ENCODE data around the gene SEMA6D.

The SEMA6D gene

DNA sequence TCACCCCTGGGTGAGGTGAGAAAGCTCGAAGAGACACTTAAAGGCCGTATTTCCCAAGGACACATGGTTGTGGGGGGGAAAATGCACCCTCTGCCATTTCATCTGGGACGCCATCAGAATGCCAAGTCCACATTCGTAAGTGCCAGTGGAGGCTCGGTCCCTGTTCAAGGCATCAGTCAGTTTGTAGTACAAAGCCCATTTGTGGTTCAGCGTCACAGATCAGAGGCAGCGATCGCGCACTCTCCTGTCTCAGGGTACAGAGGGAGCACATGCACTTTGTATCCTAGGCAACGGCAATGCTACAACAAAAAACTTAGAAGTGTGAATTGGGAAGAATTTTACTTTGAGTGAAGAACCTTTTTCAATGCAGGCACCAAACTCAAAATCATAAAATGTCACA lies 27.2 kb downstream of the SEMA6D start:
- no peak for DNase-seq

GRCh38 chr15:47744973-47745372 lies 27.7 kb downstream of the SEMA6D start:
- no peak for DNase-seq

DNA sequence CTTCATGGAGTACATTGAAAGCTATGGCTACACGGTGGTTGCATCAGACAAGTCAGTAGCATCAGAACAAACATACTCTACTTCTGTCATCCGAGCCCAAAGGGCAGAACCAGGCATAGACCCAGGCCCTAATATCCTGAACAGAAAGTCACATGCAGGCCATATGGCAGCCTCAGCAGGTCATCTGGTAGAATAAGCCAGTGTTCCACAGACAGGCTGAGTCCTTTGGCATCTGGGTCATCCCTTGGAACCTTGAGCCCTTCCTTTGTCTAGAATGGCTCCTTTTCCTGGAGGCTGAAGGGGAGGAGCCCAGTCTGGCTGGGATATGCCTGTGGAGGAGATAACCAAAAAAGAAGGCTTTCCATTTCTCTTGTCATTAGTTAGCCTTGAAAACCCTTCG lies 29.2 kb downstream of the SEMA6D start:
- no peak for DNase-seq

DNA sequence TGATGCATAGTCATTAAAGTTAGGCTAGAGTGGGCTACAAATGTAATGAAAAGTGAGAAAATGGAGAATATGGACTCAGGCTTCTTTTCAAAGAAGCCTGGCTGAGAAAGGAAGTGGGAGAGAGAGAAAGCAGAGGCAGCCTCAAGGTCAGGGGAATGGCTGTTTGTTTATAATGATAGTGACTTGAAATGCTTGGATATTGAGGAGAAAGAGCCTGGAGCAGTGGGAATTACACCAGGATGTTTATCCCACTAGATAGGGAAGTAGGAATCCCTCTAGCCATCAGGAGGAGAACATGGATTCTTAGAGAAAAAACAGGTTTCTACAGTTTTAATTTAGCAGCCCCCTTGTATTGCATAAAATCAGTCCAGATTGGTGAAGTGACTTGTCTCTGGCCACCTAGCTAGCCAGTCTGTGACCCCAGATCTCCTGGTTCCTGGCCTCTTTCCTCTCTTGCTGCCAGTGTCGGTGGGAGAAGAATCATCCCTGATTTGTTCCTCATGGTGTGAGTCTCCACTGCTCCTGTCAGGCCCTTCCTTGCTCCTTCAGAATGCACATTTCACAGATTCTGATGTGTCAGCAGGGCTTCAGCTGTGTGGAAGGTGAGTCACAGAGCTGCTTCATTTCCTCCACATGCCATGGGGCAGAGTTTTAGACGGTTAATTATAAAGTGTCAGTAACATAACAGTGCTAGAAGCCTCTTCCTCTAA lies 32.9 kb downstream of the SEMA6D start:
- no peak for DNase-seq

GRCh38 chr15:47750740-47751262 lies 33.5 kb downstream of the SEMA6D start:
- DNase-seq: no peak

DNA sequence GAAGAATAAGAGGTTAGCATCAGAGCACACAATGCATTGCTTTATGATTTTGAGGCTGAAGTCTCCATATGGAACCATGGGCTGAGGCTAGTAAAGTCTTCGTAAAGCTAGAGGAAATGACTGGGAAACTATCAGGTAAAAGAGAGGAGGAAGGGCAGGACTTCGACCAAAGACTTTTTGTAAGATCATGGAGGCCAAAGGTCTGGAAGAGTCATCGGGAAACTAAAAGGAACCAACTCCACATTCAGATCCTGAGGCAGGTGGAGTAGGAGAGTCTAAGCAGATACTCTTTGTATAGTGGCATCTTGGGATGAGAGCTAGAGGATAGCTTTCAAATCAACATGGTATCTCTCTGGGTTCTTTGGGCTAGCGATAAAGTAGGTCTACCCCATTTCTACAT lies 36.3 kb downstream of the SEMA6D start:
- DNase-seq: no peak

GRCh38 chr15:47754312-47754711 lies 37.0 kb downstream of the SEMA6D start:
- no peak for DNase-seq

DNA sequence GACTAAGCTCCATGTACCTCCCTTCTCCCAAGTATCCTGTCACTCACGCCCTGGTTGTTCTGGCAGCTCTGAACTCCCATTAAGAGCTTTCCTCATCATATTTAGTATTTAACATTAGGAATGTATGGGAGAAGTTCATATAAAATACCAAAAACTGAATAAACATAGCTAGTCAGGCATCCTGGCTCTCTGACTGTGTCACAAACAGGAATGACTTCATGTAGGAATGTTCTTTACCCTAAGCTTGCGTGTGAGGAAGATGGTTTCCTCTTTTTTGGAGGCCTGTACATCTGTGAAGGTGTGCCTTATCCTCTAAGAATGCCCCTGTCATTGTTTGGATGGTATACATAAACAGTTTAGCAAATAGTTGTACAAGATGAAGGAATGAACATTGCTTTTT lies 38.6 kb downstream of the SEMA6D start:
- no peak for DNase-seq

DNA sequence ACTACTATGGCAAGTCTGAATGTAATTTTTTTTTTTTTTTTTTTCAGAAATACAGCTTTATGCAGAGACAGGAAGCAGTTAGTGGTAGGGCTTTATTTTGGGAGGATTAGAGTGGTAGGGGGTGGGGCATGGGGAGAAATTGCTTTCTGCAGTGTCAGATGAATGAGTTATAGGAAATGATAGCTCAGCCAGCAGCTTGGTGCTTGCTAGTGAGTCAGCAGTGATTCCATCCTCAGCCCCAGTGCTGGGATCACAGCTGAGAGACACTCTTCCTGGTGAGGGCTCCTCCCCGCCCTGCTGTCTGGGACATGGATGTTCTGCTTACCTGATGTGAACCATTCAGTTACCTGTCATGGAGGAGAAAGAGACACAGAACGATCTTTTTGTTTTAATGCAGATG lies 39.6 kb downstream of the SEMA6D start:
- DNase-seq: no peak

GRCh38 chr15:47757331-47757730 lies 40.0 kb downstream of the SEMA6D start:
- DNase-seq: no peak

- no peak for DNase-seq
Observed at GRCh38 chr15:47762621-47763020, 45.3 kb downstream of the SEMA6D start.

GRCh38 chr15:47764666-47765065 lies 47.4 kb downstream of the SEMA6D start:
- DNase-seq: no peak

DNA sequence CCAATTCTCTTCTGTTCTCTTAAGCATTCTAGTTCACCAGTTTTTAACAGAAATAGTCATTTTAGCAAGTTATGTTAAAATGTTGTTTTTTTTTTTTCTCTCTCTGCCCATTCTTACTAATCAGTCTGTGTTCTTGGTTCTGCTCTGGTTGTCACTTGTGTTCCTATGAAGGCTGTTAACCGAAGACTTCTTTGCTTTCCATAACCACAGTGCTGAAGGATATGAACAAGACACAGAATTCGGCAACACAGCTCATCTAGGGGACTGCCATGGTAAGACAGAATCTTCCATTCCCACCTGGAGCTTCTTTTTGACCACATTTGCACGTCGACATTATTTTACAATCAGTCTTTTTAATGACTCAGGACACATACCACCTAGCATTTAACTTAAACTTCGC lies 49.1 kb downstream of the SEMA6D start:
- DNase-seq: no peak

DNA sequence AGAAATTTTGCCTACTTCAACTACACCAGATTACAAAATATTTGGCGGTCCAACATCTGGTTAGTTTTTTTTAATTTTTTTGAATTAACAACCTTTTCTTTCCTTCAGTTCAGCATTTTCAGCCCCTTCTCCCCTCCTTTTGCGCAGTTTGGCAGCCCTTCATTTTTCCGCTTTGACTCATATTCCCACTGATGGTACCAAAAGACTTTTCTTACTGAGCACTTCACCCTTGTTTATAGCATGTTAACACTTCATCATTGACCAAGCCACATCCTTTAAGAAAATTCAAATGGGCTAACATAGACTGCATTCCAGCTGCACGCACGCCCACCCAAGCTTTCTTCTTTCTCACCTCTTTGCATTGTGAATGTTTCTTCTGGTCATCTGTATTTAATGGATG lies 49.7 kb downstream of the SEMA6D start:
- no peak for DNase-seq

- no peak for DNase-seq
Observed at GRCh38 chr15:47768735-47769134, 51.4 kb downstream of the SEMA6D start.

DNA sequence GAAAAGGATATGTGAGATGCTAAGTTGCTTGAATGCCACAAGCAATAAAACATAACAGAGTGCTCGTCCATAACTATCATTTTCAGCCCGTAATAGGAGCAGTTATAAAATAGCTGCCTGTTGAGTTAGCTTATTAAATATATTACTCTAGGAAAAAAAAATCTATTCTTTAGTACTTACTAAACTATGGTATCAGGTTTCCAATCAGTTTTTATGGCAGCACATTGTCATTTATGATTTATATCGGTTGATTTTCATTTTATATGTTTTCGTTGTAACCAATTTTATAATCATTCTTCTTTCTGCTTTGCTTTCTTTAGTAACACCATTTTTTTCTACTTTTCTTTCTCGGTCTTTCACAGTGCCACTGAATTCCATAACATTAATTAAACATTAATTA lies 51.9 kb downstream of the SEMA6D start:
- no peak for DNase-seq

DNA sequence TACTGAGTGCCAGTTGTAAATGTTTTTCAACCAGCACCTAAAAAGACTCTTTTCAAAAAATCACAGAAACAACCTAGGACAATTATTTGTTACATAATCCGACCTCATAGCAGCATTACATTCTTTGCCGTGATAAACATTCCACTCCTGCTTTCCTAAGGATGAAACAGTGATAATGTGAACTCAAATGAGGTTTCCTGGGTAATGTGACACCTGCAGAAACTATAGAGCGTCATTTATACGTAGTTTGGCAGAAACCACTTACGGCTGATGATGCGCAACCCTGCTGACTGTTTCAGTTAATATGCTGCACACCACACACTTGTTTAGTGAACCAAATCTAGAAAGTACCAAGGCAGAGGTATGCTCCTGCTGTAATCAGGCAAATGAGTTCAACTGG lies 55.8 kb downstream of the SEMA6D start:
- no peak for DNase-seq

GRCh38 chr15:47778263-47778770 lies 61.0 kb downstream of the SEMA6D start:
- DNase-seq: no peak

- no peak for DNase-seq
Observed at GRCh38 chr15:47780971-47781370, 63.7 kb downstream of the SEMA6D start.

GRCh38 chr15:47781527-47781926 lies 64.2 kb downstream of the SEMA6D start:
- no peak for DNase-seq

DNA sequence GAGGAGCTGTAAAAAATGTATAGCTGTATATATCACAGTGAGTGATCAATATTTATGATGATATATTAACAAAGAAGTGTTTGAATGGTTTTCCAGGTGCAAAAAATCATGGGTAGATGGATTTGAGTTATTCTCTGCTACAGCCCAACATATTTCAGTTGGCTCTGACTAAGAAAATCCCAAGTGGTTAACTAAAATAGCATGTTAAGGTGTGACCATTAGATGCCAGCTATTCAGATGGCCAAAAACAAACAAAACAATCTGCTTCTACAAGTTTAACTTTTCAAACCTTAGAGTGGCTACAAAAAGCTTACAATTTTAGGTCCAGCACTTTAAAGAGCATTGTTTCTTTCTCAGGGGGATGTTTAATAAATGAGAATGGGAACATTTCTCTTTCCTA lies 67.5 kb downstream of the SEMA6D start:
- DNase-seq: no peak

GRCh38 chr15:47786371-47786770 lies 69.1 kb downstream of the SEMA6D start:
- DNase-seq: no peak

- DNase-seq: no peak
Observed at GRCh38 chr15:47787875-47788274, 70.6 kb downstream of the SEMA6D start.

- DNase-seq: no peak
Observed at GRCh38 chr15:47788685-47789084, 71.4 kb downstream of the SEMA6D start.

- DNase-seq: no peak
Observed at GRCh38 chr15:47791161-47791560, 73.9 kb downstream of the SEMA6D start.
